ENCODE results near the gene NANP. TPM values are rescaled to one million over a fixed set of nuclear protein-coding genes. Genes with fewer than 3 reads are reported as not detected.

The NANP gene
- polyA plus RNA-seq, 2 of the 4 experiments (the other 2 are of a cell fraction): 11.2 to 11.4 TPM

DNA sequence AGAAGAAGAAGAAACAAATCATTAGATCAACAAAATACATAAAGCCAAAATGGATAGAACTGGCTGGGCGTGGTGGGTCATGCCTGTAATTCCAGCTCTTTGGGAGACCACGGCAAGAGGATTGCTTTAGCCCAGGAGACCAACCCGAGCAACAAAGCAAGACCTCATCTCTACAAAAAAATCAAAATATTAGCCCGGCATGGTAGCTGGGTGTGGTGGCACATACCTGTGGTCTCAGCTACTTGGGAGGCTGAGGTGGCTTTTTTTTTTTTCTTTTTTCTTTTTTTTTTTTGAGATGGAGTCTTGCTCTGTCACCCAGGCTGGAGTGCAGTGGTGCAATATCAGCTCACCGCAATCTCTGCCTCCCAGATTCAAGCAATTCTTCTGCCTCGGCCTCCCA is 59.9 kb downstream of the NANP start:
- ATAC-seq (no peak), FAIRE-seq (no peak), DNase-seq (ENCODE audit: low read depth in 1 of 2, low spot score in 1 of 2) (no peak)
- ChIA-PET CTCF (no interaction called here), POLR2A (no interaction called here)
- H3K27ac ChIP-seq: no peak overlapping the region
- 92% methylated on average over 6 of the region's 6 CpGs for WGBS (ENCODE audit: missing lambda C conversion rate)
- TF ChIP-seq EP300 (IDR thresholded peaks at IDR 0.05) (no peak), RNF2 (IDR thresholded peaks at IDR 0.05; ENCODE audit: borderline replicate concordance, low read depth) (no peak), ZNF302 (CRISPR knock-in tag; IDR thresholded peaks at IDR 0.05) (no peak), EHMT2 (IDR thresholded peaks at IDR 0.05; ENCODE audit: low read depth) (no peak), HOXB13 (CRISPR knock-in tag; IDR thresholded peaks at IDR 0.05; ENCODE audit: low read depth) (no peak), NPAS2 (CRISPR knock-in tag; IDR thresholded peaks at IDR 0.05; ENCODE audit: borderline replicate concordance) (no peak), KDM1A (IDR thresholded peaks at IDR 0.05; ENCODE audit: low read depth) (no peak), HOXB5 (CRISPR knock-in tag; IDR thresholded peaks at IDR 0.05) (no peak), GATA3 (IDR thresholded peaks at IDR 0.05; ENCODE audit: borderline replicate concordance) (no peak), JUNB (IDR thresholded peaks at IDR 0.05) (no peak), CBX8 (IDR thresholded peaks at IDR 0.05) (no peak), EHF (CRISPR knock-in tag; IDR thresholded peaks at IDR 0.05) (no peak)
- TF ChIP-seq, protein P1, sequence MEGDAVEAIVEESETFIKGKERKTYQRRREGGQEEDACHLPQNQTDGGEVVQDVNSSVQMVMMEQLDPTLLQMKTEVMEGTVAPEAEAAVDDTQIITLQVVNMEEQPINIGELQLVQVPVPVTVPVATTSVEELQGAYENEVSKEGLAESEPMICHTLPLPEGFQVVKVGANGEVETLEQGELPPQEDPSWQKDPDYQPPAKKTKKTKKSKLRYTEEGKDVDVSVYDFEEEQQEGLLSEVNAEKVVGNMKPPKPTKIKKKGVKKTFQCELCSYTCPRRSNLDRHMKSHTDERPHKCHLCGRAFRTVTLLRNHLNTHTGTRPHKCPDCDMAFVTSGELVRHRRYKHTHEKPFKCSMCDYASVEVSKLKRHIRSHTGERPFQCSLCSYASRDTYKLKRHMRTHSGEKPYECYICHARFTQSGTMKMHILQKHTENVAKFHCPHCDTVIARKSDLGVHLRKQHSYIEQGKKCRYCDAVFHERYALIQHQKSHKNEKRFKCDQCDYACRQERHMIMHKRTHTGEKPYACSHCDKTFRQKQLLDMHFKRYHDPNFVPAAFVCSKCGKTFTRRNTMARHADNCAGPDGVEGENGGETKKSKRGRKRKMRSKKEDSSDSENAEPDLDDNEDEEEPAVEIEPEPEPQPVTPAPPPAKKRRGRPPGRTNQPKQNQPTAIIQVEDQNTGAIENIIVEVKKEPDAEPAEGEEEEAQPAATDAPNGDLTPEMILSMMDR (IDR thresholded peaks at IDR 0.05): no peak
- TF ChIP-seq, protein P2, sequence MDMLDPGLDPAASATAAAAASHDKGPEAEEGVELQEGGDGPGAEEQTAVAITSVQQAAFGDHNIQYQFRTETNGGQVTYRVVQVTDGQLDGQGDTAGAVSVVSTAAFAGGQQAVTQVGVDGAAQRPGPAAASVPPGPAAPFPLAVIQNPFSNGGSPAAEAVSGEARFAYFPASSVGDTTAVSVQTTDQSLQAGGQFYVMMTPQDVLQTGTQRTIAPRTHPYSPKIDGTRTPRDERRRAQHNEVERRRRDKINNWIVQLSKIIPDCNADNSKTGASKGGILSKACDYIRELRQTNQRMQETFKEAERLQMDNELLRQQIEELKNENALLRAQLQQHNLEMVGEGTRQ (IDR thresholded peaks at IDR 0.05): no peak
- TF ChIP-seq, protein P3, sequence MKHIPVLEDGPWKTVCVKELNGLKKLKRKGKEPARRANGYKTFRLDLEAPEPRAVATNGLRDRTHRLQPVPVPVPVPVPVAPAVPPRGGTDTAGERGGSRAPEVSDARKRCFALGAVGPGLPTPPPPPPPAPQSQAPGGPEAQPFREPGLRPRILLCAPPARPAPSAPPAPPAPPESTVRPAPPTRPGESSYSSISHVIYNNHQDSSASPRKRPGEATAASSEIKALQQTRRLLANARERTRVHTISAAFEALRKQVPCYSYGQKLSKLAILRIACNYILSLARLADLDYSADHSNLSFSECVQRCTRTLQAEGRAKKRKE (CRISPR knock-in tag; IDR thresholded peaks at IDR 0.05; ENCODE audit: low read depth): no peak
- TF ChIP-seq, protein P4, sequence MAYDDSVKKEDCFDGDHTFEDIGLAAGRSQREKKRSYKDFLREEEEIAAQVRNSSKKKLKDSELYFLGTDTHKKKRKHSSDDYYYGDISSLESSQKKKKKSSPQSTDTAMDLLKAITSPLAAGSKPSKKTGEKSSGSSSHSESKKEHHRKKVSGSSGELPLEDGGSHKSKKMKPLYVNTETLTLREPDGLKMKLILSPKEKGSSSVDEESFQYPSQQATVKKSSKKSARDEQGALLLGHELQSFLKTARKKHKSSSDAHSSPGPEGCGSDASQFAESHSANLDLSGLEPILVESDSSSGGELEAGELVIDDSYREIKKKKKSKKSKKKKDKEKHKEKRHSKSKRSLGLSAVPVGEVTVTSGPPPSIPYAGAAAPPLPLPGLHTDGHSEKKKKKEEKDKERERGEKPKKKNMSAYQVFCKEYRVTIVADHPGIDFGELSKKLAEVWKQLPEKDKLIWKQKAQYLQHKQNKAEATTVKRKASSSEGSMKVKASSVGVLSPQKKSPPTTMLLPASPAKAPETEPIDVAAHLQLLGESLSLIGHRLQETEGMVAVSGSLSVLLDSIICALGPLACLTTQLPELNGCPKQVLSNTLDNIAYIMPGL (CRISPR knock-in tag; IDR thresholded peaks at IDR 0.05; ENCODE audit: borderline replicate concordance): no peak
- no peak overlapping the region for H3K4me3 ChIP-seq
- peaks cover 11% of the 10 kb centered on the region; the same call in 2 of the 3 replicates for H3K4me1 ChIP-seq
- no peak overlapping the region for H3K4me2 ChIP-seq
- no peaks in the 10 kb centered on the region for H3K9me3 ChIP-seq

DNA sequence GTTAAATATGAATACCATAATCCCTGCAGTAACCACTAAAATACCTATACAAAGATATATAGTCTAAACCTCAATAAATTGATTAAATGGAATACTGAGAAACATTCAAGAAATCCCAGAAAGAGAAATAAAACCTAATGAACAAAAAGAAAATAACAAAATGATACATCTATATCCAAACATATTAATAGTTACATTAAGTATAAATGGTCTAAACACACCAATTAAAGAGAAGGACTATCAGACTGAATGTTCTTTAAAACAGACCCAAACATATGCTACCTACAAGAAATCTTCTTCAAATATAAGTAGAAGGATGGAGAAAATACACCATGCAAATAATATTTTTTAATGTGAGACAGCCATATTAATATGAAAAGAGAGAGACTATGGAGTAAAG is 60.5 kb downstream of the NANP start:
- FAIRE-seq: peak; percentile 91
- CTCF ChIA-PET: no interaction called here
- ATAC-seq: no peak
- DNase-seq (ENCODE audit: low read depth in 1 of 2, low spot score in 1 of 2): no peak
- Histone ChIP-seq H3K4me1 (peaks cover 11% of the 10 kb centered on the region; the same call in 2 of the 3 replicates), H3K4me3 (no peak overlapping the region), H3K27ac (no peak overlapping the region), H3K9me3 (no peaks in the 10 kb centered on the region), H3K4me2 (no peak overlapping the region)
- TF ChIP-seq POLR2AphosphoS2 (conservative IDR thresholded peaks at IDR 0.05; ENCODE audit: low read length) (no peak), PHF8 (IDR thresholded peaks at IDR 0.05; ENCODE audit: borderline replicate concordance, low read depth) (no peak), HOXB5 (CRISPR knock-in tag; IDR thresholded peaks at IDR 0.05) (no peak), HEYL (CRISPR knock-in tag; IDR thresholded peaks at IDR 0.05) (no peak), MYC (IDR thresholded peaks at IDR 0.05; ENCODE audit: borderline replicate concordance, low read length) (no peak), RFX5 (IDR thresholded peaks at IDR 0.05) (no peak)
- TF ChIP-seq, protein P1 (IDR thresholded peaks at IDR 0.05): no peak
- TF ChIP-seq, protein P5, sequence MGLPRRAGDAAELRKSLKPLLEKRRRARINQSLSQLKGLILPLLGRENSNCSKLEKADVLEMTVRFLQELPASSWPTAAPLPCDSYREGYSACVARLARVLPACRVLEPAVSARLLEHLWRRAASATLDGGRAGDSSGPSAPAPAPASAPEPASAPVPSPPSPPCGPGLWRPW (IDR thresholded peaks at IDR 0.05): no peak
- TF ChIP-seq, protein P6, sequence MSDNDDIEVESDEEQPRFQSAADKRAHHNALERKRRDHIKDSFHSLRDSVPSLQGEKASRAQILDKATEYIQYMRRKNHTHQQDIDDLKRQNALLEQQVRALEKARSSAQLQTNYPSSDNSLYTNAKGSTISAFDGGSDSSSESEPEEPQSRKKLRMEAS (IDR thresholded peaks at IDR 0.05): no peak
- POLR2A ChIA-PET: no interaction called here
